ENCODE measurements around the gene NFE2L2.

- TF ChIP-seq CTCF (IDR thresholded peaks at IDR 0.05; ENCODE audit: poor library complexity) = no peak
- no peak for TF ChIP-seq EZH2phosphoT487 (IDR thresholded peaks at IDR 0.05; ENCODE audit: low read depth, severe bottlenecking, unreplicated experiment)
- TF ChIP-seq EZH2 (IDR thresholded peaks at IDR 0.05; ENCODE audit: borderline replicate concordance) = no peak
Measured at GRCh38 chr2:177275040-177275742, 10.7 kb upstream of the NFE2L2 start.

Measured in hepatocyte (in vitro differentiated cells).